ENCODE data around the gene PANX1.

GRCh38 chr11:94125407-94126115 lies 3.1 kb upstream of the PANX1 start:
- TF ChIP-seq, protein P1, sequence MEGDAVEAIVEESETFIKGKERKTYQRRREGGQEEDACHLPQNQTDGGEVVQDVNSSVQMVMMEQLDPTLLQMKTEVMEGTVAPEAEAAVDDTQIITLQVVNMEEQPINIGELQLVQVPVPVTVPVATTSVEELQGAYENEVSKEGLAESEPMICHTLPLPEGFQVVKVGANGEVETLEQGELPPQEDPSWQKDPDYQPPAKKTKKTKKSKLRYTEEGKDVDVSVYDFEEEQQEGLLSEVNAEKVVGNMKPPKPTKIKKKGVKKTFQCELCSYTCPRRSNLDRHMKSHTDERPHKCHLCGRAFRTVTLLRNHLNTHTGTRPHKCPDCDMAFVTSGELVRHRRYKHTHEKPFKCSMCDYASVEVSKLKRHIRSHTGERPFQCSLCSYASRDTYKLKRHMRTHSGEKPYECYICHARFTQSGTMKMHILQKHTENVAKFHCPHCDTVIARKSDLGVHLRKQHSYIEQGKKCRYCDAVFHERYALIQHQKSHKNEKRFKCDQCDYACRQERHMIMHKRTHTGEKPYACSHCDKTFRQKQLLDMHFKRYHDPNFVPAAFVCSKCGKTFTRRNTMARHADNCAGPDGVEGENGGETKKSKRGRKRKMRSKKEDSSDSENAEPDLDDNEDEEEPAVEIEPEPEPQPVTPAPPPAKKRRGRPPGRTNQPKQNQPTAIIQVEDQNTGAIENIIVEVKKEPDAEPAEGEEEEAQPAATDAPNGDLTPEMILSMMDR (IDR thresholded peaks at IDR 0.05; ENCODE audit: low read depth, low read length, poor library complexity, severe bottlenecking): no peak
- no peak for TF ChIP-seq EZH2phosphoT487 (IDR thresholded peaks at IDR 0.05; ENCODE audit: borderline replicate concordance, low read length)

Measured in DOHH2 (cell line).